Keratinocyte (primary cell): Measurements from ENCODE around the gene SMTN. TPM values are rescaled to one million over a fixed set of nuclear protein-coding genes. Genes with fewer than 3 reads are reported as not detected.

ENCODE experiments used
- DNase-seq: peaks from one replicate; pipeline ENCODE4 v3.0.0-alpha.2; 2011; ENCODE audit warnings: low read depth, missing footprints, low spot score
- FAIRE-seq: peaks from 2 replicates; lab custom pipeline; 2011; peaks lifted over from hg19 to GRCh38; lab: Jason Lieb, UNC
- H2AFZ ChIP-seq: 2 replicates; pipeline ENCODE4 v1.6.0; 2012; ENCODE audit warnings: low read length, control low read depth, inconsistent platforms; ENCODE audit not compliant: control insufficient read depth
- H3K27ac ChIP-seq: 2 replicates; pipeline ENCODE4 v1.5.1; 2011; ENCODE audit warnings: low read length; ENCODE audit not compliant: control insufficient read depth, insufficient read depth
- H3K27me3 ChIP-seq: 3 replicates; pipeline ENCODE4 v1.6.0; 2011; ENCODE audit warnings: low read length; ENCODE audit not compliant: control insufficient read depth, insufficient read depth; ENCODE audit errors: extremely low read depth
- H3K36me3 ChIP-seq, 2 experiments: 2 replicates in 1 of 2; 3 replicates in 1 of 2; pipeline ENCODE4 v1.5.1; 2011; ENCODE audit warnings: low read length in 2 of 2, mild to moderate bottlenecking in 1 of 2; ENCODE audit not compliant: control insufficient read depth in 2 of 2, insufficient read depth in 2 of 2; ENCODE audit errors: extremely low read depth in 1 of 2
- H3K4me1 ChIP-seq: 3 replicates; pipeline ENCODE4 v1.5.1; 2011; ENCODE audit warnings: low read length; ENCODE audit not compliant: control insufficient read depth, insufficient read depth; ENCODE audit errors: extremely low read depth
- H3K4me2 ChIP-seq: 3 replicates; pipeline ENCODE4 v1.6.0; 2011; ENCODE audit warnings: low read depth, low read length; ENCODE audit not compliant: control insufficient read depth, insufficient read depth; ENCODE audit errors: extremely low read depth
- H3K4me3 ChIP-seq, 3 experiments: fragments of 200-600 bp in 1 of 3; sonication (generic) in 1 of 3; 2 replicates in 2 of 3; 3 replicates in 1 of 3; pipeline ENCODE4 v1.5.1; 2011 to 2016; ENCODE audit warnings: low read length in 3 of 3, mild to moderate bottlenecking in 3 of 3, control low read depth in 2 of 3, inconsistent platforms in 1 of 3, low read depth in 1 of 3, mixed read lengths in 1 of 3, mixed run types in 1 of 3, moderate library complexity in 1 of 3; ENCODE audit not compliant: control insufficient read depth in 2 of 3, insufficient read depth in 2 of 3; ENCODE audit errors: extremely low read depth in 1 of 3
- H3K79me2 ChIP-seq: 2 replicates; pipeline ENCODE4 v1.6.0; 2012; ENCODE audit warnings: low read length; ENCODE audit not compliant: control insufficient read depth, insufficient read depth
- H3K9ac ChIP-seq: 3 replicates; pipeline ENCODE4 v1.6.0; 2011; ENCODE audit warnings: low read length; ENCODE audit not compliant: control insufficient read depth, insufficient read depth; ENCODE audit errors: extremely low read depth
- H3K9me1 ChIP-seq: 3 replicates; pipeline ENCODE4 v1.6.0; 2011; ENCODE audit warnings: low read length; ENCODE audit not compliant: control insufficient read depth, insufficient read depth; ENCODE audit errors: extremely low read depth
- H3K9me3 ChIP-seq: 2 replicates; pipeline ENCODE4 v1.5.1; 2012; ENCODE audit warnings: low read depth, low read length; ENCODE audit not compliant: control insufficient read depth
- H4K20me1 ChIP-seq: 3 replicates; pipeline ENCODE4 v1.6.0; 2011; ENCODE audit warnings: low read length; ENCODE audit not compliant: control insufficient read depth, insufficient read depth; ENCODE audit errors: extremely low read depth
- EZH2 ChIP-seq: IDR thresholded peaks from one replicate; pipeline ENCODE4 v1.6.1; 2012; ENCODE audit warnings: inconsistent platforms, mild to moderate bottlenecking, low read length, moderate library complexity
- dilution Hi-C: fragments of 300-500 bp; cut with MboI; formaldehyde crosslinking; loops from one replicate; pipeline ENCODE4 v1.7.0; 2020; ENCODE audit warnings: low sequenced_read_pairs; ENCODE audit not compliant: extremely low pct_ligation_motif_present
- polyA plus RNA-seq, 5 experiments: library from polyadenylated mRNA; depleted of rRNA in 3 of 5; stranded (reverse) in 3 of 5; stranded (forward) in 1 of 5; unstranded in 1 of 5; fragments of >200 nt; gene quantifications; 1 replicate in 1 of 5; 2 replicates in 3 of 5; 3 replicates in 1 of 5; pipeline versions ENCODE4 v1.2.1 to v1.2.3, GENCODE V29; 2011 to 2012; ENCODE audit warnings: missing spikeins in 2 of 5, low read depth in 1 of 5, low replicate concordance in 1 of 5
- TF ChIP-seq, protein P1 (sequence below), 3 experiments: IDR thresholded peaks in 1 of 3; conservative IDR thresholded peaks in 1 of 3; optimal IDR thresholded peaks in 1 of 3; 2 replicates in 2 of 3; 3 replicates in 1 of 3; pipeline versions ENCODE3 to v1.5.1; 2011; ENCODE audit warnings: low read length in 3 of 3, mild to moderate bottlenecking in 3 of 3, moderate library complexity in 2 of 3, control low read depth in 1 of 3, inconsistent platforms in 1 of 3; ENCODE audit not compliant: insufficient read depth in 2 of 3; ENCODE audit errors: extremely low read depth in 1 of 3

The SMTN gene
- polyA plus RNA-seq, 1 donor (not counting 4 experiments of a cell fraction or from before 2014, with no cell fraction given), result 61.2 TPM

DNA sequence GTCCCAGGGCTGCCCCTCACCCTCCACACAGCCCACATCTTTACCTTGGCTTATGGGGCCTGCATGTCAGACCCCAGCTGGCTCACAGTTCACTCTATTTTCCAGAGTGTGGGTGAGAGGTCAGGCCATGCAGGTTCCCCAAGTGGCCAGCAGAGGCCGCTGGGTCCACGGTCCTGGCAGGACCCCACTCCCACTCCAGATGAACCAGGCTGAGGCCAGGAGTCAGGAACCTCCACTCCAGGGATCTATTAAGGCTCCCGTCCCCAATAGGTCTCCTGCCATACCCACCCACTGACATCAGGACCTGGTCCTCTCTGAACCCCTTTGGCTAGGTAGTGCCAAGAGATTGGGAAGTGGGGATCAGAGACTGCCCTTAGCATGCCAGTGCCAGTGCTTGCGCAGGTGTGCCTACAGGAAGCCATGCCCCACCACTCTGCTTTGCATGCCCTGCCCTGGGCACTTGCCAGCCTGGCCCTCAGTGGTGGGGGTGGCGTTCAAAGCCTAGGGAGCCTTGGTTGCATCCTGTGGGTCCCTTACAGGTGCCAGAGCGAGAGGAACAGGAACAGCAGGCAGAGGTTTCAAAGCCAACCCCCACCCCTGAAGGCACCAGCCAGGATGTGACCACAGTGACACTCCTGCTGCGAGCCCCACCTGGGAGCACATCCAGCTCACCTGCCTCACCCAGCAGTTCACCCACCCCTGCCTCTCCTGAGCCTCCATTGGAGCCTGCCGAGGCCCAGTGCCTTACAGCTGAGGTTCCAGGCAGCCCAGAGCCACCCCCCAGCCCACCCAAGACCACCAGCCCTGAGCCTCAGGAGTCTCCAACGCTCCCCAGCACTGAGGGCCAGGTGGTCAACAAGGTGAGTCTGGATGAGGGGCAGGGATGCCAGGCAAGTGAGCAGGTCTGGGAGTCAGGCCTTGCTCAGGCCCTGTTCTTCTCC, 8.3 kb downstream of the SMTN start:
- Histone ChIP-seq H3K9ac (no peak overlapping the region), H3K4me3 (no peak overlapping the region), H3K4me2 (no peak overlapping the region), H3K36me3 (peaks cover 62 to 80% of the 10 kb centered on the region in 2 experiments), H3K79me2 (peaks cover 71% of the 10 kb centered on the region), H3K27ac (no peak overlapping the region), H3K27me3 (no peaks in the 10 kb centered on the region), H3K4me1 (peaks cover 22% of the 10 kb centered on the region), H3K9me3 (no peaks in the 10 kb centered on the region), H4K20me1 (peaks cover 39% of the 10 kb centered on the region), H2AFZ (no peak overlapping the region), H3K9me1 (no peaks in the 10 kb centered on the region)
- FAIRE-seq (no peak), DNase-seq (no peak)
- TF ChIP-seq EZH2, result no peak
- TF ChIP-seq, protein P1, sequence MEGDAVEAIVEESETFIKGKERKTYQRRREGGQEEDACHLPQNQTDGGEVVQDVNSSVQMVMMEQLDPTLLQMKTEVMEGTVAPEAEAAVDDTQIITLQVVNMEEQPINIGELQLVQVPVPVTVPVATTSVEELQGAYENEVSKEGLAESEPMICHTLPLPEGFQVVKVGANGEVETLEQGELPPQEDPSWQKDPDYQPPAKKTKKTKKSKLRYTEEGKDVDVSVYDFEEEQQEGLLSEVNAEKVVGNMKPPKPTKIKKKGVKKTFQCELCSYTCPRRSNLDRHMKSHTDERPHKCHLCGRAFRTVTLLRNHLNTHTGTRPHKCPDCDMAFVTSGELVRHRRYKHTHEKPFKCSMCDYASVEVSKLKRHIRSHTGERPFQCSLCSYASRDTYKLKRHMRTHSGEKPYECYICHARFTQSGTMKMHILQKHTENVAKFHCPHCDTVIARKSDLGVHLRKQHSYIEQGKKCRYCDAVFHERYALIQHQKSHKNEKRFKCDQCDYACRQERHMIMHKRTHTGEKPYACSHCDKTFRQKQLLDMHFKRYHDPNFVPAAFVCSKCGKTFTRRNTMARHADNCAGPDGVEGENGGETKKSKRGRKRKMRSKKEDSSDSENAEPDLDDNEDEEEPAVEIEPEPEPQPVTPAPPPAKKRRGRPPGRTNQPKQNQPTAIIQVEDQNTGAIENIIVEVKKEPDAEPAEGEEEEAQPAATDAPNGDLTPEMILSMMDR (optimal IDR thresholded peaks at IDR 0.05 in 1 of 3, IDR thresholded peaks at IDR 0.05 in 1 of 3, conservative IDR thresholded peaks at IDR 0.05 in 1 of 3; ENCODE audit: extremely low read depth in 1 of 3, insufficient read depth in 2 of 3, low read length in 3 of 3), result peak; percentile 59 to 78 (median 67)
- dilution Hi-C loops, result no loop called here

DNA sequence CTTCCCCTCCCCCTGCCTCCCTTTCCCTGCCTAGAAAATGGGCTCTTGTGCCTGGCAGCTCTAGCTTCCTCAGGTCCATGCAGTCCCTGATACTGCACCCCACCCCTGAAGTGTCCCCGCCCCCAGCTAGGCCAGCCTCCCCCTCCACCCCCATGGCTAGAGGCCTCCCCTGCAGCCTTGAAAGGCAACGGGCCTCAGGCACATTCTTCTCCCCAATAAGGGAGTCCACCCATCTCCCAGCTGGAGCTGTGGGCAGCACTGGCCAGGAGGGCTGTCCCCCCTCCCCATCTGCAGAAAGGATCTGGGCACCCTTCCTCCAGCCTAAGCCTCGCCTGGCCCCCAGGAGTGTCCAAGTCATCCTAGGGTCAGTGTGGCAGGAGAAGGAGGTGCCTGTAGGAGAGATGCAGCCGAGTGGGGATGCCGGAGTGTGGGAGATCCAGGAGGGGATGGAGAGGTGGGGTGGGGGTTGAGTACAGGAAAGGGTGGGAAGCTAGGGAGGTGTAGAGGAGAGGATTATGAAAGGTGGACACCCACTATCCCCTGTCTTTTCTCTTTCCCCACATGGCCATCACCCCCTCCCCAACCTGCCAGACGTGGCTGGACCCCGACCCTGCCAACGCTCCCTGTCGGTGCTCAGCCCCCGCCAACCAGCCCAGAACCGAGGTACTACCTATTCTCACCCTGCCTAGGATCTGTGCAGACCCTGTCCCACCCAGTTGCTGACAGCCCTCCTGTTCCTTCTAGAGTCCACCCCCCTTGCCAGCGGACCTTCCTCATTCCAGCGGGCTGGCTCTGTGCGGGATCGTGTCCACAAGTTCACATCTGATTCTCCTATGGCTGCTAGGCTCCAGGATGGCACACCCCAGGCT, 9.3 kb downstream of the SMTN start:
- Histone ChIP-seq H4K20me1 (peaks cover 39% of the 10 kb centered on the region), H3K36me3 (peaks cover 71 to 85% of the 10 kb centered on the region in 2 experiments), H3K9me3 (no peaks in the 10 kb centered on the region), H3K79me2 (peaks cover 62% of the 10 kb centered on the region), H3K4me2 (no peak overlapping the region), H3K27ac (no peak overlapping the region), H3K9me1 (no peaks in the 10 kb centered on the region), H3K27me3 (no peaks in the 10 kb centered on the region), H3K4me1 (peaks cover 17% of the 10 kb centered on the region), H3K9ac (no peak overlapping the region), H3K4me3 (no peak overlapping the region), H2AFZ (no peak overlapping the region)
- DNase-seq (no peak), FAIRE-seq (no peak)
- TF ChIP-seq, protein P1 (optimal IDR thresholded peaks at IDR 0.05 in 1 of 3, IDR thresholded peaks at IDR 0.05 in 1 of 3, conservative IDR thresholded peaks at IDR 0.05 in 1 of 3; ENCODE audit: extremely low read depth in 1 of 3, insufficient read depth in 2 of 3, low read length in 3 of 3), result no peak
- no peak for TF ChIP-seq EZH2
- dilution Hi-C loops, result no loop called here
